ENCODE measurements around the gene IDI2.

DNA sequence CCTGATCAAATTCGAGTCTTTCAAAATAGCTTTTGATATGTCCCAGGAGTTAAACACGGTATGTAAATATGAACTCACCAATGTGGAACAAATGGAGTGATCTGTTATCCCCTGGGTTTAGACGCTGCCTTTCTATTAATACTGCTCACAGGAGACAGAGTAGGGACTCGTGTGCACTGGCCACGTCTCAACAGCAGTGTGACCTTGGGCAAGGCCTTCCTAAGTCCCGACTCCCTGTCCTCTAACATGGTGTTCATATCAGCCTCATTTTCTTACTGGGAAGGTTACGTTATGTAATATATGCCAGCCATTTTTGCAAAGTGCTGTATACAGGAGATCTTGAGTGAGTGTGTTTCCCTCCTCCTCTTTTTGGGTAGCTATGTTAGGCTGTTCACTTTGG is 32.4 kb upstream of the IDI2 start:
- TF ChIP-seq, protein P1, sequence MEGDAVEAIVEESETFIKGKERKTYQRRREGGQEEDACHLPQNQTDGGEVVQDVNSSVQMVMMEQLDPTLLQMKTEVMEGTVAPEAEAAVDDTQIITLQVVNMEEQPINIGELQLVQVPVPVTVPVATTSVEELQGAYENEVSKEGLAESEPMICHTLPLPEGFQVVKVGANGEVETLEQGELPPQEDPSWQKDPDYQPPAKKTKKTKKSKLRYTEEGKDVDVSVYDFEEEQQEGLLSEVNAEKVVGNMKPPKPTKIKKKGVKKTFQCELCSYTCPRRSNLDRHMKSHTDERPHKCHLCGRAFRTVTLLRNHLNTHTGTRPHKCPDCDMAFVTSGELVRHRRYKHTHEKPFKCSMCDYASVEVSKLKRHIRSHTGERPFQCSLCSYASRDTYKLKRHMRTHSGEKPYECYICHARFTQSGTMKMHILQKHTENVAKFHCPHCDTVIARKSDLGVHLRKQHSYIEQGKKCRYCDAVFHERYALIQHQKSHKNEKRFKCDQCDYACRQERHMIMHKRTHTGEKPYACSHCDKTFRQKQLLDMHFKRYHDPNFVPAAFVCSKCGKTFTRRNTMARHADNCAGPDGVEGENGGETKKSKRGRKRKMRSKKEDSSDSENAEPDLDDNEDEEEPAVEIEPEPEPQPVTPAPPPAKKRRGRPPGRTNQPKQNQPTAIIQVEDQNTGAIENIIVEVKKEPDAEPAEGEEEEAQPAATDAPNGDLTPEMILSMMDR (IDR thresholded peaks at IDR 0.05), result no peak
- no peak for TF ChIP-seq POLR2A (IDR thresholded peaks at IDR 0.05)

All from thyroid gland (tissue), 4 donors.